ENCODE measurements around the gene DCAF11.

DNA sequence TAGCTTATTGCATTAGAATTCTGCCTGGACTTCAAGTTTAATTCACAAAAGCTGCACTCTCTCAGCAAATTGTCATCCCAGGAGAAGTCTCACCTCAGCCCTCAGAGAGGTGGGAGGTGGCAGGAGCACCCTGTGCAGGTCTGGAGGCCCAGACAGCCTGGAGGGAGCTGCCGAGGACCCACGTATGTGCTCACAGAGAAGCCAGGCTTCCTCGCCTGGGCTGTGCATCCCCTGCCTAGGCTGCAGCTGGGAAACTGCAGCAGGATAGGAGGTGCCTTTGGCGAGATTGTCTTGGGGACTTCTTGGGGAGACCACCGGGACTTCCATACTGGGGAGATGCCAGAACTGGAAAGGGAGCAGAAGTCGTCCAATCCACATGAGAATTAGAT is 34.4 kb upstream of the DCAF11 start:
- no peak for TF ChIP-seq CTCF (IDR thresholded peaks at IDR 0.05)
- TF ChIP-seq EZH2 (IDR thresholded peaks at IDR 0.05): no peak
- no peak for TF ChIP-seq EZH2phosphoT487 (IDR thresholded peaks at IDR 0.05)

Measured in neural progenitor cell (in vitro differentiated cells).